ENCODE data around the gene TEX52.
"Not testable (repeated sequence)": the region's sequence is repeated elsewhere in the genome, so short reads cannot be mapped to it uniquely, and the experiment has no call there.

TEX52 gene

DNA sequence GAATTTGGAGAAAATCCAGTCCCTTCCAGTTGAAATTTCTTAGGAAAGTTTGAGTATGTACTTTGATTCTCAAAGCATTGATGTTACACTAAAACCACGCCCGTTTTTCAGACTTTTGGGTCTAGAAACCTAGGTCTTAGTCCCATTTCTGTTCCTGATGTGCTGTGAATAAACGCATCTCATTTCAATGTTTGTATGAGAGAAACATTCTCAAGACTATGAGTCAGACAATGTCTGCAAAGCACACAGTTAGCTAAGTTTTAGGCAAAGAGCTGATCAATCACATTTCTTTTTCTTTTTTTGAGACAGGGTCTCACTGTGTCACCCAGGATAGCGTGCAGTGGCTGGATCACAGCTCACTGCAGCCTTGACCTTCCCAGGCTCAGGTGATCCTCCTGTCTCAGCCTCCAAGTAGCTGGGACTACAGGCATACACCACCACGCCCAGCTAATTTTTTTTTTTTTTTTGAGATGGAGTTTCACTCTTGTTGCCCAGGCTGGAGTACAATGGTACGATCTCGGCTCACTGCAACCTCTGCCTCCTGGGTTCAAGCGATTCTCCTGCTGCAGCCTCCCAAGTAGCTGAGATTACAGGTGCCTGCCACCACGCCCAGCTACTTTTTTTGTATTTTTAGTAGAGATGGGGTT lies 12.3 kb upstream of the TEX52 start:
- peak; percentile 60 for DNase-seq (ENCODE audit: low read depth, low spot score)

DNA sequence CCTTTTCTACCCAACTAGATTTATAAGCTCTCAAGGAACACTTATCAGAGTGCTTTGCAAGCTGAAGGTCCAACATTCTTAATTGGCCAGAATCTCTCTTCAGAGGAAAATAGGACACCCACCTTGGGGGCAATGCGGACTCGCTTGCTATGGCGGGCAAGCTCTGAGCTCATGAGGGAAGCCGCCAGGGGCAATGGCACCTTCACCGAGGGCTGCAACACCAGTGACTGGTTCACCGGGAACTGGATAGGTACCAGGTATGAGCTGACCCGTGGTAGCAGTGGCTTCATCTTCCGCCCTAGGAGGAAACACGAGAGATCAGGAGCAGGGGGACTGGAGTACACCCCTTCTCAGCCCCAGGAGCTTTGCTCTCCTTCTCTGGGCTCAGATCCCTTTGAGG lies 7.4 kb upstream of the TEX52 start:
- DNase-seq (ENCODE audit: low read depth, low spot score): no peak

GRCh38 chr12:2863402-2863801 lies 6.6 kb upstream of the TEX52 start:
- not testable (repeated sequence) for DNase-seq (ENCODE audit: low read depth, low spot score)

DNA sequence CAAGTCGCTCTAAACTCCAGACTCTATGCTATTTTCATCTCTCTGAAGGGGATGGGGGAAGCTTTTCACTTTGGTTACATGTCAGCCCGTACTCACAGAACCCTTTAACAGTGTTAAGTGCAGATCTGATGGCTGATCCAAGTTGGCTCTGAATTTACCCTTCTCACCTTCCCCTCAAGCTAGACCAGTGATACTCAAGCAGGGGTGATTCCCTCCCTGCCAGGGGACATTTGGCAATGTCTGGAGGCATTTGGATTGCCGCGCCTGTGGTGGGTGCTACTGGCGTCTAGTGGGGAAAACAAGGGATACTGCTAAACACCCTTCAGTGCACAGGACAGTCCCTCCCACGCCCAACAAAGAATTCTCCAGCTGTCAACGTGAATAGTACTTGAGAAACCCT lies 6.0 kb upstream of the TEX52 start:
- DNase-seq (ENCODE audit: low read depth, low spot score): no peak

DNA sequence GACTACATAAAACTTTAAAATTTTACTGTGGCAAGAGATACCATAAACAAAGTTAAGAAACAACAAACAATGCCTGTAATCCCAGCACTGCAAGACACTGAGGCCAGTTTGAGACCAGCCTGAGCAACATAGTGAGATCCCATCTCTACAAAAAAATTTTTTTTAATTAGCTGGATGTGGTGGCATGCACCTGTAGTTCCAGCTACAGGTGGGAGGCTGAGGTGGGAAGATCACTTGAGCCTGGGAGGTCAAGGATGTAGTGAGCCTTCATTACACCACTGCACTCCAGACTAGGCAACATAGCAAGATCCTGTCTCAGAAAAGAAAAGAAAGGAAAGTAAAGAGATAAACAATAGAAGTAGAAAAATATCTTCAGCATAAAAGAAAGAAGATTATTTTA lies 3.3 kb upstream of the TEX52 start:
- DNase-seq (ENCODE audit: low read depth, low spot score): no peak

GRCh38 chr12:2858944-2859421 lies 2.1 kb upstream of the TEX52 start:
- DNase-seq (ENCODE audit: low read depth, low spot score): no peak

GRCh38 chr12:2858334-2858733 lies 1.5 kb upstream of the TEX52 start:
- DNase-seq (ENCODE audit: low read depth, low spot score): no peak

- DNase-seq (ENCODE audit: low read depth, low spot score): no peak
Observed at GRCh38 chr12:2857576-2857975, 737 bp upstream of the TEX52 start.

DNA sequence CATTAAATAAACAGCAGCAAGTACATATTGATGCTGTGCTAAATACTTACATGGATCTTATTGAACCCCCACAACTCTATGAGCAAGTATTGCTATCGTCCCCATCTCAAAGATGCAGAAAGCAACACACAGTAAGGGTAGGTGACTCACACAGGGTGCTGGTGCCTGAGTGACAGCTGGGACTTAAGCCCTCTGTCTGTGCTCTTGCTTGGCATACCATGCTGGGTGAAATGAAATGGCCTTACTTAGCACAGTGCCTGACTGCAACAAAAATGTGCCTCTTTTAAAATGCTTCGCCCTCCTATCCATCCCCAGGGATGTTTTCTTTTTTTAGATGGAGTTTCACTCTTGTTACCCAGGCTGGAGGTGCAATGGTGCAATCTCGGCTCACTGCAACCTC lies 788 bp downstream of the TEX52 start:
- DNase-seq (ENCODE audit: low read depth, low spot score): peak; percentile 45

- no peak for DNase-seq (ENCODE audit: low read depth, low spot score)
Observed at GRCh38 chr12:2855546-2855945, 1.3 kb downstream of the TEX52 start.

GRCh38 chr12:2854669-2855453 lies 2.0 kb downstream of the TEX52 start:
- DNase-seq (ENCODE audit: low read depth, low spot score): no peak

DNA sequence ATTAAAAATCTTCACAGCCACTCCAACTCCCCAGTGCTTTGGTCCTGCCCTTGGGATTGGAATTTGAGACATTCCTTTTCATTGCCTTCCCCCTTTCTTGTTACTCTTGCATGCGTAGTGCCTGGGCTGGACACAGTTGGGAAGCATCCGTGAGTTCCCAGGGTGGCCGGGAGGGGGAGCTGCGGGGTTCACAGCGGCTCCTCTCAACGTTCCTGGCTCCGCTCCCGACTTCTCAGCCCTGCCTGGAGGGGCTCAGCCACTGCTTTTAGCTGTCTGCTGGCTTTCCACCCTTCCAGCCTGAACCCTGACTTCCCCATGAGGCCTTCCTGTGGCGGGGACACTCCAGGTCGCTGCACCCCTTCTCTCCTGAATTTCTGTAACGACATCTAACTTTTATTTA lies 3.2 kb downstream of the TEX52 start:
- peak; percentile 94 for DNase-seq (ENCODE audit: low read depth, low spot score)

DNA sequence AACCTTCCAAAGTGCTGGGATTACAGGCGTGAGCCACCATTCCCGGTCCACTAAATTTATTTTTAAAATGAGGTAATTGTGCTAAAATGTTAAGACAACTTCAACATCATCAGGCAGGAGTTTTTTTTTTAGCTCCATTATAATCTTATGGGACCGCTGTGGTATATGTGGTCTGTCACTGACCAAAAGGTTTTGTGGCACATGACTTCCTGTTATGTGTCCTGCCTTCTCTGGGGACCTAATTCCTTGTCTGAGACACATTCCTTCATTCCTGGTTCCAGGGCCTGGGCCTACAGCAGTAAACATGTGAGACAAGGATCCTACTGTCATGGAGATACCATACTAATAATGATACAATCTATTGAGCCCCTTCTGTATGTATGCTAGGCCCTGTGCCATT lies 4.9 kb downstream of the TEX52 start:
- DNase-seq (ENCODE audit: low read depth, low spot score): no peak

GRCh38 chr12:2845280-2845679 lies 11.6 kb downstream of the TEX52 start:
- no peak for DNase-seq (ENCODE audit: low read depth, low spot score)

- peak; percentile 67 for DNase-seq (ENCODE audit: low read depth, low spot score)
Observed at GRCh38 chr12:2844786-2845185, 12.1 kb downstream of the TEX52 start.

- DNase-seq (ENCODE audit: low read depth, low spot score): no peak
Observed at GRCh38 chr12:2842948-2843347, 13.9 kb downstream of the TEX52 start.

GRCh38 chr12:2841056-2841650 lies 15.7 kb downstream of the TEX52 start:
- peak; percentile 49 for DNase-seq (ENCODE audit: low read depth, low spot score)

GRCh38 chr12:2836574-2836973 lies 20.3 kb downstream of the TEX52 start:
- no peak for DNase-seq (ENCODE audit: low read depth, low spot score)

GRCh38 chr12:2835691-2836403 lies 21.0 kb downstream of the TEX52 start:
- DNase-seq (ENCODE audit: low read depth, low spot score): no peak

- DNase-seq (ENCODE audit: low read depth, low spot score): peak; percentile 77
Observed at GRCh38 chr12:2834581-2835491, 22.0 kb downstream of the TEX52 start, which contains the start of gene NRIP2. TSS of gene NRIP2 (minus strand) at chr12:2835035. CDS start at chr12:2834983, 52 bp downstream.

DNA sequence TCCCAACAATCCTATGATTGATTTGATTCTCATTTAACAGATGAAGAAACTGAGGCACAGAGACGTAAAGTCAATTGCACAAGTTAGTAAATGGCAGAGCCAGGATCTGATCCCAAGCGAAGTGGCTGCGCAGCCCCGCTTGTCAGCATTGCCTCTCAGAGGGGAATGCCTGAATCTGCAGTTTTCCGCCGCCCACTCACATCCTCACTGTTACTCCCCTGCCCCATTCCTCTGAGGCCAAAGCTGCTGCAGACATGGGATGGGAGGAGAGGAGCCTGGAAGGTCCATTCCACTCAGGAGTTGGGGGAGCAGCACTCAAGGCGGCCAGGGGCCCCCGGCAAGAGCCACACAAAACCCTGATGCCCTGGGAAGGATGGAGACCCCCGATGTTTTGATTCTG lies 23.0 kb downstream of the TEX52 start:
- DNase-seq (ENCODE audit: low read depth, low spot score): no peak
